SIG-M5 treated with dmso at 0.1 percent for 504 hours (cell line): ENCODE results near the gene TP53I3.
"Not testable (repeated sequence)": the region's sequence is repeated elsewhere in the genome, so short reads cannot be mapped to it uniquely, and the experiment has no call there.

Experiments
- DNase-seq: peaks from one replicate; lab custom pipeline; 2025; ENCODE audit not compliant: unreplicated experiment; lab: John Stamatoyannopoulos, UW

Gene TP53I3

DNA sequence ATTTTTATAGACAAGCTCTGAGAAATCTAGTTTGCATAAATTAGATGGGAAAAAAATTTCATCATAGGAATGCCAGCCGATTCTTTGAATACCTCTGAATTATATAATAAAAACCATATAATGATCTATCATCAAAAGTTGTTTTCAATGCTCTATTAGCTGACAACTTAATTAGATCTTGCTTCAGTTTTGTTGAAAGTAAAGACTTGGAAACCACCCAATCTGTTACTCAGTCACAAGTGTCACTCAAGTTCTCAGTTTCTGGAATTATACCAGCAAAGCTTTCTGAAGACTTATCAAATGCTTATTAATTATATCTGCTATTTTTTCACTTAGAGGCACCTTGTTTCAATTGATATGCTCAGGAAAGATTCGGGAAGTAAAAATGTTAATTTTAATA, 17.4 kb upstream of the TP53I3 start:
- DNase-seq = no peak

DNA sequence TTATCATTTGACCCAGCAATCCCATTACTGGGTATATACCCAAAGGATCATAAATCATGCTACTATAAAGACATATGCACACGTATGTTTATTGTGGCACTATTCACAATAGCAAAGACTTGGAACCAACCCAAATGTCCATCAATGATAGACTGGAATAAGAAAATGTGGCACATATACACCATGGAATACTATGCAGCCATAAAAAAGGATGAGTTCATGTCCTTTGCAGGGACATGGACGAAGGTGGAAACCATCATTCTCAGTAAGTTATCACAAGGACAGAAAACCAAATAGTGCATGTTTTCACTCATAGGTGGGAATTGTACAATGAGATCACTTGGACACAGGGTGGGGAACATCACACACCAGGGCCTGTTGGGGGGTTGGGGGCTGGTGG, 16.1 kb upstream of the TP53I3 start:
- DNase-seq = not testable (repeated sequence)

DNA sequence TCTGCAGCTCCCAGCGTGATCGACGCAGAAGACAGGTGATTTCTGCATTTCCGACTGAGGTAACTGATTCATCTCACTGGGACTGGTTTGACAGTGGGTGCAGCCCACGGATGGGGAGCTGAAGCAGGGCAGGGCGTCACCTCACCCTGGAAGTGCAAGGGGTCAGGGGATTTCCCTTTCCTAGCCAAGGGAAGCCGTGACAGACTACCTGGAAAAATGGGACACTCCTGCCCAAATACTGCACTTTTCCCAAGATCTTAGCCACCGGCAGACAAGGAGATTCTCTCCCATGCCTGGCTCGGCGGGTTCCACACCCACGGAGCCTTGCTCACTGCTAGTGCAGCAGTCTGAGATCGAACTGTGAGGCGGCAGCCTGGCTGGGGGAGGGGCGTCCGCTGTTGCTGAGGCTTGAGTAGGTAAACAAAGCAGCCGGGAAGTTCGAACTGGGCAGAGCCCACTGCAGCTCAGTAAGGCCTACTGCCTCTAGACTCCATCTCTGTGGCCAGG, 10.6 kb upstream of the TP53I3 start:
- DNase-seq = not testable (repeated sequence)

DNA sequence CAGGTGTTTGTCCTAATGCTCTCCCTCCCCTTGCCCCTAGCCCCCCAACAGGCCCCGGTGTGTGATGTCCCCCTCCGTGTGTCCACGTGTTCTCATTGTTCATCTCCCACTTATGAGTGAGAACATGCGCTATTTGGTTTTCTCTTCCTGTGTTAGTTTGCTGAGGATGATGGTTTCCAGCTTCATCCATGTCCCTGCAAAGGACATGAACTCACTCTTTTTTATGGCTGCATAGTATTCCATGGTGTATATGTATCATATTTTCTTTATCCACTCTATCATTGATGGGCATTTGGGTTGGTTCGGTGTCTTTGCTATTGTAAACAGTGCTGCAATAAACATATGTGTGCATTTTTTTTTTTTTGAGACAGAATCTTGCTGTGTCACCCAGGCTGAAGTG, 8.6 kb upstream of the TP53I3 start:
- not testable (repeated sequence) for DNase-seq

GRCh38 chr2:24088821-24089359, 4.3 kb upstream of the TP53I3 start:
- DNase-seq = peak; percentile 78

GRCh38 chr2:24087032-24087431, 2.4 kb upstream of the TP53I3 start:
- no peak for DNase-seq

GRCh38 chr2:24086241-24086640, 1.6 kb upstream of the TP53I3 start:
- no peak for DNase-seq

DNA sequence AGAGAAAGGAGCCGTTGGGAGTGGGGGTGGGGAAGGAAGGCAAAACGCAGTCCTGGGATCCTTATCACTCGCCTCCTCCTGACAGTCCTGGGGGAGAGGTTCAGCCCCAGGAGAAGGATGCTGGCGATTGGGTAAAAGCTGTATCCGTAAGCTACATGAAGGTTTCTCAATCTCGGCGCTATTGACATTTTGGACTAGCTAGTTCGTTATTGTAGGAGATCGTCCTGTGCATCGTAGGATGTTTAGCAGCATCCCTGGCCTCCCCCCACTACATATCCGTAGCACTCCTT, 511 bp upstream of the TP53I3 start:
- no peak for DNase-seq

DNA sequence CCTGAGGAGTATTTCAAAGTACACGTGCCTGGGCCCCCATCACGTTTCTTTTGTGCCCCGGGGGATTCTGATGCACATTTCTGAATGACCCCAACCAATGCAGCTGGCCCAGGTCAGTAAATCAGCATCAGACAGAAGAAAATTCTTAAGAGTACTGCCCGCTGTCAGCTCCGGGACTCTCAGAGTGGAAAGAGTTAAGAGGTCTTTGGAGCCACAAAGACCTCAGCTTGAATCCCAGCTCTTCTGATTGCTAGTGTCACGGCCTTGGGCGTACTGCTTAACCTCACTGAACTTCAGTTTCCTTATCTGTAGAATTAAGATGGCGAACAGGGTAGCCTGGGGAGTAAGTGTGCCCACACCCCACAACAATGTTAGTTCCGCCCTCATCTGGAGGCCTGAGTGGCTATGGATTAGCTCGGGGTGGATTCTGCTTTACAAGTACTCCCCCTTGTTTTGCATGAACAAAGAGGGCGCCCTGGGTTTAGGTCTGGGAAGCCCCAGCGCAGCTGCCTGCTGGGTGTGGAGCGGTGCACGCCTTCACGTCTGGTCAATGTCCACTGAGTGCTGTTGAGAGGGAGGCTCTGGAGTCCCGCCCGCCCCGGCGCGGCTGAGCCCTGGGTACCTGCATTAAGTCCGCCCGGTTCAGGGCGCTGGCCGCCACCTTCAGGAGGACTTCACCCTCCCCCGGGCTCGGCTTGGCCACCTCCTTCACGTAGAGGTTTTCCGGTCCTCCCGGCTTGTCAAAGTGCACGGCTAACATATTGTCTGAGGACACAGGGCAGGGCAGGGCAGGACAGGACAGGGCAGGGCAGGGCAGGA, 858 bp downstream of the TP53I3 start:
- DNase-seq = peak; percentile 85

DNA sequence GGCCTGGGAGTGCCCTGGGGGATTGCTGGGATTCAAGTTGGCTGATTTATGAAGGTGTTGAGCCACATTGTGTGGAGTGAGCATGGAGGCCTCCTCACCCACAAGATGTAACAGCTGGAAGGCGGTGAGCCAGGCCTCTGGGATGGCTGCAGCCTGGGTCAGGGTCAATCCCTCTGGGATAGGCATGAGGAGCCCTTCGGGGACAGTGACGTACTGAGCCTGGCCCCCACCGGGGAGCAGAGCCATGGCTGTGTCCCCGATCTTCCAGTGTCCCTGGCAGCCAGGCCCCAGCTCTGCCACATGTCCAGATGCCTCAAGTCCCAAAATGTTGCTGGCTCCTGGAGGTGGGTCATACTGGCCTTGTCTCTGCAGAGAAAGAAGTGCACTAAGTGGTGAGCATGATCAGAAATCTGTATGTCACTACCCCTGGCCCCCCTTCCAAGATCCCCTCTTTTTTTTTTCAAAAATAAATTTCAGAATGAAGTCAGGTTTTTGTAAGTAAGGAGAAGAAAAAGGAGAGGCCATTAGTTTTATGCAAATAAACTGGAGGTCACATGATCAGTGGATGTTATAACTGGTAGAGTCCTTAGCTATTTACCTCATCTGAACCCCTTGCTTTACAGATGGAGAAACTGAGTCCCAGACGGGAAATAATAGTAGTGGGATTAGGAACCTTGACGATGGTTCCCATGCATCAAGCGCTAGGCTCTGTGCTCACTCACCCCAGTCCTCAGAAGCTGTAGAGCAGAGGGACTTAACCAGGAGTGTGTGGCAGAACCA, 1.7 kb downstream of the TP53I3 start:
- DNase-seq = no peak

- no peak for DNase-seq
These were observed 3.9 kb downstream of the TP53I3 start for GRCh38 chr2:24080701-24081100.

- no peak for DNase-seq
These were observed 6.8 kb downstream of the TP53I3 start for GRCh38 chr2:24077879-24078278.

DNA sequence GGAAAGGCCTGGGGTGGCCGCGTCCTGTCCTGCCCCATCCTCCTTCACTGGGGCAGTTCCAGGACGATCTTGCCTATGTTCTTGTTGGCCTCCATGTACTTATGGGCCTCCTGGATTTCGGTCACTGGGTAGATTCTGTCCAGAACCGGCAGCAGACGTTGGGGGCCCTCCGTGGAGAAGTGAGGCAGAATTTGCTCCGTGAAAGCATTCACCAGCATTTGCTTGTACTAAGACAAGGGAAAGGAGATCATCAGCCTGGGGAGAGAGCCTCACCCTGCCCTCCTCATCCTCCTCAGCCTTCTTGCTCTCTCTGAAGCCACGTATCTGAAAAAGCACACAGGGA, 7.1 kb downstream of the TP53I3 start:
- no peak for DNase-seq

DNA sequence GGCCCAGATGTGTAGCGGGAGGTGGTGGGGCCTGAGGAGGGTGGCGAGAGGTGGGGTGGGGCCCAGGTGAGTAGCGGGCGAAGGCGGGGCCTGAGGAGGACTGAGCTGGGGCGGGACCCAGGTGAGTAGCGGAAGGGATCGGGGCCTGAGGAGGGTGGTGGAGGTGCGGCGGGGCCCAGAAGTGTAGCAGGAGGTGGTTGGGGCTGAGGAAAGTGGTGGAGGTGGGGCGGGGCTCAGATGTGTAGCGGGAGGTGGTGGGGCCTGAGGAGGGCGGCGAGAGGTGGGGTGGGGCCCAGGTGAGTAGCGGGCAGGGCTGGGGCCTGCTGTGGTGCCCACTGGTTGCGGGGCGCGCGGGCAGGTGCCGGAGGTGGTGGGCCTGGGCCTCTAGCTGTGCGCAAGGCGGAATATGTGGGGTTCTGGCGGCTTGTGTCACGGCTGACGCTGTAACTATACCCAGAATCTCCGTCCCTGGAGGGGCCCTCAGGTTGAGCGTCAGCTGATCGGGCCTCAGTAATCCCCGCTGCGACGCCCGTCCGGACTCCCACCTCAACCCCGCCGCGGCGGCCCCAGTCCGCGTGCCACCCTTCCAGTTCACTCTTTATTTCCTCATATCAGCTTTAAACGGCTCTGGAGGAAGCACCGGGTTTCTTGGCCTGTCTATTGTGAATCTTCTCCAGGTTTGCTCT, 7.6 kb downstream of the TP53I3 start:
- DNase-seq = peak; percentile 77

- peak; percentile 99 for DNase-seq
These were observed 8.5 kb downstream of the TP53I3 start, which contains the start of gene SF3B6 for GRCh38 chr2:24075915-24076848. Gene SF3B6, minus strand, starts transcription at chr2:24076326. Its CDS starts 97 bp downstream, at chr2:24076229.

GRCh38 chr2:24075259-24075658, 9.4 kb downstream of the TP53I3 start:
- no peak for DNase-seq

DNA sequence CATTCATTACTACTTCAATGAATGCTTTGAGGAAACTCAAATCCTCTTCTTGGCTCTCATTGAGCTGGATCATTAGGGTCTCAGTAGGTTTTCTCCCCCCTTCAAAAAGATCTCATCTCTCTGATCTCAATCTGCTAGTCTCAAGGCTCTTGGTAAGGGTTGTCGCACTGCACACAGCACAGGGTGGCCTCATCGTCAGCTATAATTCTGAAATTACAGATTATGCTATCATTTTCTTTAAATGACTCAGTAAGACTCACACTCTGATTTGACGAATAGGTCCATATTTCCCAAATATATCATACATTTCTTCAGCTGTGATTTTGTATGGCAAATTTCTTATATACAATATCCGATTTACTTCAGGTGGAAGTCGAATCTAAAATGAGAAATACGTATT, 10.8 kb downstream of the TP53I3 start:
- no peak for DNase-seq

DNA sequence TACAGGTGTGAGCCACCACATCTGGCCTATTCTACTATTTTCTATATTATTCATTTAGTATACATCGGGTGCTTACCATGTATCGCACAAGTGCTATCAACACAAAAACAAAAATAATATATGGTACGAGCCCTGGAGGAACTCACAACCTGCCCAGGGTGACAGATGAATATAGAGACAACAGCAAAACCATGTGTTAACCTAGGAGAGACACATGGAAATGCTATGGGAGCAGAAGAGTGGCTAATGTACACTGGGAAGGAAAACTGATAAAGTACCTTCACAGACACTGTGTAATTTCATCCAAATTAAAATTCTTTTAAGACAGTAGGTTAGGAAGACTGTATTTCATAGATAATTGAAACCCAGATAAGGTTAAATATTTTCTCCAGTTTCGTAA, 12.4 kb downstream of the TP53I3 start:
- no peak for DNase-seq

- DNase-seq = no peak
These were observed 19.3 kb downstream of the TP53I3 start for GRCh38 chr2:24065341-24065740.

DNA sequence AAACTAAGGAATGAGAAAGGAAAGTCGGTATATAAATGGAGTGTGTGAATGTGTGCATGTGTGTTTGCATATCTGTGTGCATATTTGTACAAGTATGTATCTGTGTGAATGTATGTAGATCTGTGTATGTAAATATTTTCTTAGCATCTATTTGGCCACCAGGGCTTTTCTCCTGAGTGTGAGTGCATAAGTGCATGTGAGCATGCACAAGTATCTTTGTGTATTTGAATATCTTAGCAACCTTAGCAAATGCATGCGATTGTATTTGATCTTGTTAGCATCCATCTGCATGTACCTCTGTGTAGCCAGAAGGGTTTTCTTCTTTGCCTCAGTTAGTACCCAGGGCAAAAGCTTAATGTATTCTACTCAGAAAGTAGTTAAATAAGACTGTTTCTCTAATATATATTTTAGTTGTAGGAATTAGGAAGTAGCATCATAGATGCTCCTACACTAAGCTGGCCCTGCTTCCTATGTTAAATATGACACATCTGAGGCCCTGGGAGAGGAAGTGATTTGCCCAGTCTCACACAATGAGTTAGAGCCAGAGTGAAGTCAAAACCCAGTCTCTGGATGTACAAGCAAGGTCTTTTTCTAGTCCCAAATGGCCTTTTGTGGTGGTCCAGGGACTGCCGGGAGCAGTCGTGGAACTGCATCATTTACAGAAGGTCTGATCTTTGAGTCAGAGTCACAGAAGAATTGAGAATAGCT, 25.9 kb downstream of the TP53I3 start:
- DNase-seq = no peak
